ENCODE data around the gene CBX8. TPM values are rescaled to one million over a fixed set of nuclear protein-coding genes. Genes with fewer than 3 reads are reported as not detected.

Gene CBX8
- total RNA-seq, 2 donors from 2014 or later: 1.6 to 1.8 TPM

- H3K4me1 ChIP-seq: peaks cover 12% of the 10 kb centered on the region
- H3K4me3 ChIP-seq: no peak overlapping the region
- no peaks in the 10 kb centered on the region for H3K36me3 ChIP-seq (replicated peaks in 1 of 2; ENCODE audit: insufficient read depth in 1 of 2, low read depth in 2 of 2)
- no peak overlapping the region for H3K27ac ChIP-seq
- peaks cover 0 to 11% of the 10 kb centered on the region in 2 donors for H3K27me3 ChIP-seq
- ATAC-seq (no peak), DNase-seq (no peak)
- intact Hi-C loops (cut with DNase I): no loop called here
- WGBS, 2 donors: 94 to 98% methylated on average over 13 to 17 of the region's 17 CpGs
- TF ChIP-seq, protein P1, sequence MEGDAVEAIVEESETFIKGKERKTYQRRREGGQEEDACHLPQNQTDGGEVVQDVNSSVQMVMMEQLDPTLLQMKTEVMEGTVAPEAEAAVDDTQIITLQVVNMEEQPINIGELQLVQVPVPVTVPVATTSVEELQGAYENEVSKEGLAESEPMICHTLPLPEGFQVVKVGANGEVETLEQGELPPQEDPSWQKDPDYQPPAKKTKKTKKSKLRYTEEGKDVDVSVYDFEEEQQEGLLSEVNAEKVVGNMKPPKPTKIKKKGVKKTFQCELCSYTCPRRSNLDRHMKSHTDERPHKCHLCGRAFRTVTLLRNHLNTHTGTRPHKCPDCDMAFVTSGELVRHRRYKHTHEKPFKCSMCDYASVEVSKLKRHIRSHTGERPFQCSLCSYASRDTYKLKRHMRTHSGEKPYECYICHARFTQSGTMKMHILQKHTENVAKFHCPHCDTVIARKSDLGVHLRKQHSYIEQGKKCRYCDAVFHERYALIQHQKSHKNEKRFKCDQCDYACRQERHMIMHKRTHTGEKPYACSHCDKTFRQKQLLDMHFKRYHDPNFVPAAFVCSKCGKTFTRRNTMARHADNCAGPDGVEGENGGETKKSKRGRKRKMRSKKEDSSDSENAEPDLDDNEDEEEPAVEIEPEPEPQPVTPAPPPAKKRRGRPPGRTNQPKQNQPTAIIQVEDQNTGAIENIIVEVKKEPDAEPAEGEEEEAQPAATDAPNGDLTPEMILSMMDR (IDR thresholded peaks at IDR 0.05): no peak
- TF ChIP-seq POLR2A (IDR thresholded peaks at IDR 0.05): no peak
- no peaks in the 10 kb centered on the region for H3K9me3 ChIP-seq
Measured at GRCh38 chr17:79785017-79785899, 11.6 kb downstream of the CBX8 start.

- Histone ChIP-seq H3K27ac (no peak overlapping the region), H3K4me3 (no peak overlapping the region), H3K9me3 (no peaks in the 10 kb centered on the region), H3K36me3 (replicated peaks in 1 of 2; ENCODE audit: insufficient read depth in 1 of 2, low read depth in 2 of 2) (no peaks in the 10 kb centered on the region), H3K4me1 (peaks cover 4% of the 10 kb centered on the region), H3K27me3 (peaks cover 0 to 4% of the 10 kb centered on the region in 2 donors)
- DNase-seq: no peak
- TF ChIP-seq, protein P1 (IDR thresholded peaks at IDR 0.05): no peak
- TF ChIP-seq POLR2A (IDR thresholded peaks at IDR 0.05): no peak
- 88 to 94% methylated on average over 22 to 24 of the region's 31 CpGs for whole genome bisulfite sequencing, 2 donors
- no peak for ATAC-seq
- intact Hi-C loops (cut with DNase I): no loop called here
Measured at GRCh38 chr17:79784353-79785016, 12.4 kb downstream of the CBX8 start.

DNA sequence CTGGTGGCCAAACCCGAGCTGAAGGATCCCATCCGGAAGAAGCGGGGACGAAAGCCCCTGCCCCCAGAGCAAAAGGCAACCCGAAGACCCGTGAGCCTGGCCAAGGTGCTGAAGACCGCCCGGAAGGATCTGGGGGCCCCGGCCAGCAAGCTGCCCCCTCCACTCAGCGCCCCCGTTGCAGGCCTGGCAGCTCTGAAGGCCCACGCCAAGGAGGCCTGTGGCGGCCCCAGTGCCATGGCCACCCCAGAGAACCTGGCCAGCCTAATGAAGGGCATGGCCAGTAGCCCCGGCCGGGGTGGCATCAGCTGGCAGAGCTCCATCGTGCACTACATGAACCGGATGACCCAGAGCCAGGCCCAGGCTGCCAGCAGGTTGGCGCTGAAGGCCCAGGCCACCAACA lies 13.0 kb downstream of the CBX8 start:
- TF ChIP-seq, protein P1 (IDR thresholded peaks at IDR 0.05): no peak
- TF ChIP-seq POLR2A (IDR thresholded peaks at IDR 0.05): no peak

GRCh38 chr17:79781736-79782575 lies 14.9 kb downstream of the CBX8 start:
- Histone ChIP-seq H3K9me3 (no peaks in the 10 kb centered on the region), H3K4me3 (no peak overlapping the region), H3K27ac (no peak overlapping the region), H3K27me3 (no peaks in the 10 kb centered on the region), H3K36me3 (replicated peaks in 1 of 2; ENCODE audit: insufficient read depth in 1 of 2, low read depth in 2 of 2) (no peaks in the 10 kb centered on the region), H3K4me1 (peaks cover 19% of the 10 kb centered on the region)
- WGBS, 2 donors: 68 to 72% methylated on average over 21 to 27 of the region's 27 CpGs
- TF ChIP-seq POLR2A (IDR thresholded peaks at IDR 0.05): no peak
- TF ChIP-seq, protein P1 (IDR thresholded peaks at IDR 0.05): no peak
- intact Hi-C loops (cut with DNase I): no loop called here
- ATAC-seq (no peak), DNase-seq (no peak)

More for the DNA sequence above, 13.0 kb downstream of the CBX8 start:
- Histone ChIP-seq H3K4me1 (peaks cover 8% of the 10 kb centered on the region), H3K9me3 (no peaks in the 10 kb centered on the region), H3K27me3 (no peaks in the 10 kb centered on the region), H3K4me3 (no peak overlapping the region), H3K27ac (no peak overlapping the region), H3K36me3 (replicated peaks in 1 of 2; ENCODE audit: insufficient read depth in 1 of 2, low read depth in 2 of 2) (no peaks in the 10 kb centered on the region)
- DNase-seq (no peak), ATAC-seq (no peak)
- 85 to 88% methylated on average over 8 to 11 of the region's 18 CpGs for WGBS, 2 donors
- intact Hi-C loops (cut with DNase I): no loop called here

All from body of pancreas (tissue), 4 donors.